ENCODE results near the gene CLEC5A.
"Not testable (repeated sequence)": the region's sequence is repeated elsewhere in the genome, so short reads cannot be mapped to it uniquely, and the experiment has no call there.

CLEC5A gene

GRCh38 chr7:141949021-141949420 lies 2.2 kb upstream of the CLEC5A start:
- no peak for DNase-seq (ENCODE audit: low read depth)

GRCh38 chr7:141945356-141945755 lies 1.4 kb downstream of the CLEC5A start:
- DNase-seq (ENCODE audit: low read depth) = no peak

DNA sequence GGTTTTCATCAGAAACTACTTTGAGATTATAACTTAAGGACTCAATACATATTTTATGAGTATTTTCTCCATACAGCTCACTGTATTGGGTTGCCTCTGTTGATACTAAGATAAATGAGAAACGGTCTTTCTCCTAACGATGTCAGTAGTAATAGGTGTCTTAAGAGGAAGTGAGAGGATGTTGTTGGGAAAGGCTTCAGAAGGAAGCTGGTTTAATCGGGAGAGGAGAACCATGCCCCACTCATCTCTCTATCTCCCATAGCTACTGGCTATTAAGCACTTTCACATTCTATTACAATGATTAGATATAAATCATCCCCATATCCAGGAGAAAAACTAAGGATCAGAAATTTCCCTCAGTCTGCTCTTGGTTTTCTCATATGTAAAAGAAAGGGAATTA lies 2.0 kb downstream of the CLEC5A start:
- DNase-seq (ENCODE audit: low read depth) = no peak

DNA sequence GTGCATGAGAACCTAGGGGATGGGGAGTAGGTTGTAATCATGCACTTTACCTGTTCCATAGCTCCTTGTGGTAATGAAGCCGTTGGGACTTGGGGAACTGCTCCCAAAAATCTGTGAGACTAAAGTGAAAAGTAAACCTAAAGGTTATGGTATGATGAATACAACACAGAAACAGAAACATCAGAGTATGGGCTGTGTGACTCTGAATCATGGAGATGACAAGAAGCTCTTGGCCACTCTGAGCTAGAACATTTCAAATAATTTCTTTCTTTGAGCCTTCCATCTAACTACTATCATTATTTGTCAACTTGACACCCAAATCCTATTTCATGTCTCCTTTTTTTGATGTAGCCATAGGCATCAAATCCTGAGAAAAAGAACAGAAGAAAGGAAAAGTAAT lies 2.9 kb downstream of the CLEC5A start:
- DNase-seq (ENCODE audit: low read depth) = no peak

GRCh38 chr7:141941075-141941474 lies 5.7 kb downstream of the CLEC5A start:
- DNase-seq (ENCODE audit: low read depth) = no peak

DNA sequence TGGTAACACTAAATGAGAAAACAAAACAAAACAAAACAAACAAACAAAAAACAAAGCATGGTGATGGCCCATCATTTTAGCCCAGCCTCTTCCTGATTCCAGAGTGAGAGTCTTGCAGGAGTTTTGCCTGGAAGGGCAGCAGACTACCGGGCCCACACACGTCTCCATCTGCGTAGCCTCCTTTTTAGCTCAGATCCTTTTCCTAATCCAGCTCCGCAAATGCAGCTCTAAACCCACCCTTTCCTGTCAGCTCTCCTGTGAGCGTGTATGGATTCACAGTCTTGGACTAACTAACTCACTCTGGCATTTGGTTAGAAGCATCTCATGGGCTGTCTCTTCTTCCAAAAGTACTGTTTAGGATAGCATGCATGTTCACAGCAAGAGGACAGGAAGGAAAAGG lies 16.6 kb downstream of the CLEC5A start:
- DNase-seq (ENCODE audit: low read depth) = no peak

GRCh38 chr7:141928845-141929195 lies 18.0 kb downstream of the CLEC5A start:
- no peak for DNase-seq (ENCODE audit: low read depth)

DNA sequence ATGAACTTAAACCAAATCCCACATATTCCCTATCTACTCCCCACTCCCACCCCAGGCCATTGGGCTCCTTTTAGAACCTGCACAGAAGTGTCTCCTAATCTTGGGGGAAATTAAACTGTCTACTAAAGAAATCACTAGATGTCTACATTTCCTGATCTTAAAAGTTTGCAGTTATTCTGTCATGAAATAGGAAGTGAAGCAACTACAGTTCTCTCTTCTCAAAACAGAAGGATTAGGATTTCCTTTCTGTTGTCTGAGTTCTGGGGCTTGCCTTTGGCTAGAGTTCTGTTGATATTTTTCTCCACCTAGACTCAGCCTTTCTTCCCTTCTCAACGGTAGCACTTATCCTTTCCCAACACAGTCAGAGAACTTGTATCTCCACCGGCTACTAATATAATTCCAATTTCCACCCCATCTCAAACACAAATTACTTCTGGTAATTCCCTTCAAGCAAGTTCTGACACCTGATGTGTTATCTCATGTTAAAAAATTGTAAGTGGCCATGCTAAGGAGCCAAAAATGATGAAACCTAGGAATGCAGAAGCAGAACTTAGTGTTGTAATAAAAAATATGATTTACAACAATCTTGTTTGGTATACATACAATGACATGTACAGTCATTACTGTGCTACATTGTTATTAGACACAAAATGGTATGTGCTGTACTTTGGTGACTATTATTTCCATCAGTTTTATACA lies 18.5 kb downstream of the CLEC5A start:
- no peak for DNase-seq (ENCODE audit: low read depth)

GRCh38 chr7:141920281-141920680 lies 26.5 kb downstream of the CLEC5A start:
- no peak for DNase-seq (ENCODE audit: low read depth)

- no peak for DNase-seq (ENCODE audit: low read depth)
Measured at GRCh38 chr7:141916099-141916498, 30.7 kb downstream of the CLEC5A start, which contains the start of gene OR9A4. TSS of gene OR9A4 (plus strand) at chr7:141916399. CDS start at chr7:141918876, 2,477 bp downstream.

DNA sequence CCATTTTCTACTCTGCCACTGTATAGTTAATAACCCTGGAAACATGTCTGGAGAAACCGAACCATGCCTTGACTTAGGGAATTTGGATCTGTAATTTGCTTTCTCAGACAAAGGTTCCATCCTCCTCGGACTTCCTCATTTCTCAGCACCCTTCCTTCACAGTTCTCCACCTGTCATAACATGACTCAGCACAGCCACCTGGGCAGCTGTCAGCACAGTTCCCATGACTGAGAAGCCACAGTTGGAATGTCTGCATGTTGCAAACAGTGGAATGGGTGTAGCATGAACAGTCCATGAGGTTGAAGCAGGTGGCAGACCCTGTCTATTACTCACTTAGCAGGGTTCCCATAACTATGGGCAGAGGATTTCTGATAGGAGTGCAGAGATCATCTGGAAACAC lies 31.2 kb downstream of the CLEC5A start:
- no peak for DNase-seq (ENCODE audit: low read depth)

GRCh38 chr7:141911391-141911790 lies 35.4 kb downstream of the CLEC5A start:
- DNase-seq (ENCODE audit: low read depth) = no peak

DNA sequence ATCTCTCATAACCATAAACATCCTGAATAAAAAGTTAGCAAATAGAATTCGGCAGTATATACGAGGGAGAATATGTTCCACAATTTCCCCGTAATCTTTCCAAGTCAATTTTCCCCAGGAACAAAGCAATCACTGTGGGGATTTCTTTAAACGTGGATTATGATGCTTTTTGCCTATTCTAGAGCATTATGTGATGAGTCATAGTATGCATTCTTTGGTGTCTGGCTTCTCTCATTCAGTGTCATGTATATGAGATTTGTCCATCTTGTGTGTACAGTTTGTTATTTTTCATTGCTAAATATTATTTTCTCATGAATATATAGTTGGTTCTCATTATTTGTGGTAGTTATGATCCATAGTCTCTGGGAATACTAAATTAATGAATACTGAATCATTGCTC lies 40.5 kb downstream of the CLEC5A start:
- DNase-seq (ENCODE audit: low read depth) = no peak

DNA sequence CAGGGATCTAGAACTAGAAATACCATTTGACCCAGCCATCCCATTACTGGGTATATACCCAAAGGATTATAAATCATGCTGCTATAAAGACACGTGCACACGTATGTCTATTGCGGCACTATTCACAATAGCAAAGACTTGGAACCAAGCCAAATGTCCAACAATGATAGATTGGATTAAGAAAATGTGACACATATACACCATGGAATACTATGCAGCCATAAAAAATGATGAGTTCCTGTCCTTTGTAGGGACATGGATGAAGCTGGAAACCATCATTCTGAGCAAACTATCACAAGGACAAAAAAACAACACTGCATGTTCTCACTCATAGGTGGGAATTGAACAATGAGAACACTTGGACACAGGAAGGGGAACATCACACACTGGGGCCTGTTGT lies 47.4 kb downstream of the CLEC5A start:
- DNase-seq (ENCODE audit: low read depth) = not testable (repeated sequence)

DNA sequence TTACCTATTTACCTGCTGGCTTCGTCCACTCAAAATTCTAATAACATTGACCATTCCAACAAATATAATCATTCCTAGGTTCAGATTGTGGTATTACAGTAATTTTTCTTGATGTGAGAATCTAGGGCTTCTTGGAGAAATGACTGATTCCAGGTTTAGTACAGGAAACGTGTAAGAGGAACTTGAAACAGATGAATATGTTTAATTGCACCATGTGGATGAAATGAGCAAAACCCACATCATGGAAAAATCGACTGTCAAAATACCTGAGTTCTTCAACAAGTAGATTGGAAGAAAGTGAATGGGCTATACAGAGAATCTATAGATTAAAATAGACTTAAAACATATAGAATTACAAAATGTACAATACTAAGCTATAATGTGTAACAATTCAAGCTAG lies 55.4 kb downstream of the CLEC5A start:
- no peak for DNase-seq (ENCODE audit: low read depth)

- no peak for DNase-seq (ENCODE audit: low read depth)
Measured at GRCh38 chr7:141889321-141889720, 57.5 kb downstream of the CLEC5A start.

GRCh38 chr7:141884539-141885225 lies 62.1 kb downstream of the CLEC5A start:
- DNase-seq (ENCODE audit: low read depth) = no peak

- DNase-seq (ENCODE audit: low read depth) = no peak
Measured at GRCh38 chr7:141880960-141881359, 65.8 kb downstream of the CLEC5A start.

DNA sequence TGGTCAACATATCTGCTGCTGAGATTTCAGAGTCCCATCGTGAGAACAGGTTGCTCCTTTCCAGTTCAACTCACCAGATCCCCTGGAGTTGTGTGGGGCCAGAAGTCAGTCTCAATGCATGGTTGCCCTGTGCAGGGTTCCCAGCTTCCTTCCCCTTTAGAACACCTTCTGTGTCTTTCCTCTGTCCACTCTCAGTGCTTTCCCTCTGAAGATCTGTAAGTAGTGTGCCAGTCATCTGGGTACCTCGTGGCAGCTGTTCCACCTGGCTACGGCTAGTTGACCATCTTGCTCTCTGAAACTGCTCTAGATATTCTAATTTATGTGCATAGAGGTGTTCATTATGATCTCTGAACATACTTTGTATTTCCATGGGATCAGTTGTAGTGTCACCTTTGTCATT lies 69.4 kb downstream of the CLEC5A start:
- DNase-seq (ENCODE audit: low read depth) = no peak

Measured in activated T-helper 1 cell treated with Interleukin-2 at 50 U/mL for 16 hours (primary cell).